Peyer's patch (tissue), 4 donors: ENCODE data around the gene ACOX1. TPM values are rescaled to one million over a fixed set of nuclear protein-coding genes. Genes with fewer than 3 reads are reported as not detected.

Experiments
- DNase-seq, 3 donors: peaks; one replicate each; pipeline ENCODE4 v3.0.0-alpha.2; 2017 to 2019
- H3K27ac ChIP-seq, 4 donors: fragments of 200-600 bp; sonication (generic); one replicate each; pipeline ENCODE4 v1.5.1; 2016 to 2019
- H3K27me3 ChIP-seq, 2 donors: fragments of 200-600 bp; sonication (generic); one replicate each; pipeline ENCODE4 v1.5.1; 2019
- H3K36me3 ChIP-seq, 3 donors: fragments of 200-600 bp; sonication (generic); one replicate each; pipeline ENCODE4 v1.5.1; 2016 to 2019
- H3K4me1 ChIP-seq, 4 donors: fragments of 200-600 bp; sonication (generic); one replicate each; pipeline ENCODE4 v1.5.1; 2016 to 2019
- H3K4me3 ChIP-seq, 4 donors: fragments of 200-600 bp; sonication (generic); 1 replicate in 3 of 4; 2 replicates in 1 of 4; pipeline ENCODE4 v1.5.1; 2016 to 2019; ENCODE audit warnings: mild to moderate bottlenecking in 1 of 4
- H3K9me3 ChIP-seq, 4 donors: fragments of 200-600 bp; sonication (generic); one replicate each; pipeline ENCODE4 v1.5.1; 2016 to 2019; ENCODE audit warnings: mild to moderate bottlenecking in 1 of 4
- POLR2A ChIP-seq, 2 donors: fragments of 450-650 bp; IDR thresholded peaks; one replicate each; pipeline ENCODE4 v1.5.1; 2017; ENCODE audit warnings: antibody characterized with exemption in 2 of 2, mild to moderate bottlenecking in 2 of 2, moderate library complexity in 2 of 2
- total RNA-seq, 4 donors: library from RNA; depleted of rRNA; stranded (reverse); fragments of >200 nt; gene quantifications; one replicate each; pipeline ENCODE4 v1.1.0, GENCODE V29; 2016
- TF ChIP-seq, protein P1 (sequence below), 6 experiments: fragments of 450-650 bp in 4 of 6; fragments of 200-600 bp in 2 of 6; sonication (generic) in 1 of 6; IDR thresholded peaks; one replicate each; pipeline ENCODE4 v1.5.1; 2017 to 2019; ENCODE audit warnings: antibody characterized with exemption in 6 of 6, mild to moderate bottlenecking in 3 of 6, moderate library complexity in 1 of 6

ACOX1 gene
- total RNA-seq, 4 donors from 2014 or later: 26.4 to 268 (median 193) TPM

DNA sequence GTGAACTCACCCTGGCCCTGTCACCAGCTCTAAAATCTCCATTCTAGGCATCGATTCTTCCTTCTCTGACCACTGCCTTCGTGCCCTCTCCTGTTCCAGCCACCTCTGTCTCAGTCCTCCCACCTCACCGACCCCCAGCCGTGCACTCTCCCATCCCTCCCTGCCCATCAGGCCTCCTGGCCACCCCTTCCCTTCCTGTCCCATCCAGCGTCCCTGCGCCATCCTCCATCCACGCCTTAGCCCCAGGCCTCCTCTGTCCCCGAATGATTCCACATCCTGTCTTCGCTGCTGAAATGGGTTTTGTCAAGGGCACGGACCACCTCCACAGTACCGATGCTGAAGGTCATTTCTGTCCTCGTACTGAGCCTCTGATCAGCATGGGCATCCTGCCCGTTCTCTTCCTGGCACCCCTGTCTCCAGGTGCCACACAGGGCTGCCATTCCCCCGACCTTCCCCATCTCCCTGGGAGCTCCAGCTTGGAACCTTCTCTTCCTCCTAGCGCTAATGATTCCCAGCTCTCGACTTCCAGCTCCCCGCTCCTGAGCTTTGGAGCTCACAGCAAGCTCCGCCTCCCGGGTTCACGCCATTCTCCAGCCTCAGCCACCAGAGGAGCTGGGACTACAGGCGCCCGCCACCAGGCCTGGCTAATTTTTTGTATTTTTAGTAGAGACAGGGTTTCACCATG, 84.8 kb downstream of the ACOX1 start:
- peak in 1 of 3 donors; percentile 43 for DNase-seq
- Histone ChIP-seq H3K4me3 (no peak overlapping the region), H3K27ac (no peak overlapping the region), H3K9me3 (no peaks in the 10 kb centered on the region), H3K27me3 (no peaks in the 10 kb centered on the region), H3K4me1 (peaks cover 2 to 37% (median 14%) of the 10 kb centered on the region in 4 donors), H3K36me3 (peaks cover 0 to 34% (median 0%) of the 10 kb centered on the region in 3 donors)
- TF ChIP-seq POLR2A (IDR thresholded peaks at IDR 0.05): no peak
- TF ChIP-seq, protein P1, sequence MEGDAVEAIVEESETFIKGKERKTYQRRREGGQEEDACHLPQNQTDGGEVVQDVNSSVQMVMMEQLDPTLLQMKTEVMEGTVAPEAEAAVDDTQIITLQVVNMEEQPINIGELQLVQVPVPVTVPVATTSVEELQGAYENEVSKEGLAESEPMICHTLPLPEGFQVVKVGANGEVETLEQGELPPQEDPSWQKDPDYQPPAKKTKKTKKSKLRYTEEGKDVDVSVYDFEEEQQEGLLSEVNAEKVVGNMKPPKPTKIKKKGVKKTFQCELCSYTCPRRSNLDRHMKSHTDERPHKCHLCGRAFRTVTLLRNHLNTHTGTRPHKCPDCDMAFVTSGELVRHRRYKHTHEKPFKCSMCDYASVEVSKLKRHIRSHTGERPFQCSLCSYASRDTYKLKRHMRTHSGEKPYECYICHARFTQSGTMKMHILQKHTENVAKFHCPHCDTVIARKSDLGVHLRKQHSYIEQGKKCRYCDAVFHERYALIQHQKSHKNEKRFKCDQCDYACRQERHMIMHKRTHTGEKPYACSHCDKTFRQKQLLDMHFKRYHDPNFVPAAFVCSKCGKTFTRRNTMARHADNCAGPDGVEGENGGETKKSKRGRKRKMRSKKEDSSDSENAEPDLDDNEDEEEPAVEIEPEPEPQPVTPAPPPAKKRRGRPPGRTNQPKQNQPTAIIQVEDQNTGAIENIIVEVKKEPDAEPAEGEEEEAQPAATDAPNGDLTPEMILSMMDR (IDR thresholded peaks at IDR 0.05): no peak

DNA sequence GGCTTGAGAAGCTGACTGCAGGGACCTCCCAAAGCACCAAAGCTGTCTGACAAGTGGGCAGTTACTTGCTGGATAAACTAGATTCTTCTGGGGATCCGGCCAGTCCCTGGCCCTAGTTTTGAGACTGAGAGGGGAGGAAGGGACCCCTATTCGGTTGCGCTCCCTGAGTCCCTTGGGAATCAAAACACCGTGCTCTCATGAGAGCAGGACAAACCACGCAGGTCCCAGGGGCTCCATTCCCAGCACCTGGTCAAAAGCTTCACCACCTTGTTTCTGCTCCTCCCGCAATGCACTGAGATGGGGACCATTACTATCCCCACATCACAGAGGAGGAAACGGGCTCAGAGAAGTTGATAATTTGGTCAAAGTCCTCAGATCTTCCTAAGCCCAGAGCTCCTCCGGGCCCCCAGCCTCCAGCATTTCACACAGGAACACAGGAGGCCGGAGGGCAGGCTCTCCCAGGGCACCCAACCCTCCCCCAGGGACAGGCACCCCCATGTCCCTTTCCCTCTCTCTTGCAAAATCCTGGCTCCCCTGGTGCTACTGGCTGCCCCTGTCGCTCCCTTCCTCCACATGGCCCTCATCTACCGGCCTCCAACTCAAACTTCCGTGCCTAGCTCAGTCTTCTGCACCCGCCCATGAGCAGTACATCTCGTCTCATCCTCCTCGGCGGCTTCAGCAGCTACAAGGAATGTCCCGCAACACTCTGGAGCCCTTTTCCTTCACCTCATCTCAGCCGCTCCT, 85.5 kb downstream of the ACOX1 start:
- H3K36me3 ChIP-seq: peaks cover 0 to 27% (median 0%) of the 10 kb centered on the region in 3 donors

DNA sequence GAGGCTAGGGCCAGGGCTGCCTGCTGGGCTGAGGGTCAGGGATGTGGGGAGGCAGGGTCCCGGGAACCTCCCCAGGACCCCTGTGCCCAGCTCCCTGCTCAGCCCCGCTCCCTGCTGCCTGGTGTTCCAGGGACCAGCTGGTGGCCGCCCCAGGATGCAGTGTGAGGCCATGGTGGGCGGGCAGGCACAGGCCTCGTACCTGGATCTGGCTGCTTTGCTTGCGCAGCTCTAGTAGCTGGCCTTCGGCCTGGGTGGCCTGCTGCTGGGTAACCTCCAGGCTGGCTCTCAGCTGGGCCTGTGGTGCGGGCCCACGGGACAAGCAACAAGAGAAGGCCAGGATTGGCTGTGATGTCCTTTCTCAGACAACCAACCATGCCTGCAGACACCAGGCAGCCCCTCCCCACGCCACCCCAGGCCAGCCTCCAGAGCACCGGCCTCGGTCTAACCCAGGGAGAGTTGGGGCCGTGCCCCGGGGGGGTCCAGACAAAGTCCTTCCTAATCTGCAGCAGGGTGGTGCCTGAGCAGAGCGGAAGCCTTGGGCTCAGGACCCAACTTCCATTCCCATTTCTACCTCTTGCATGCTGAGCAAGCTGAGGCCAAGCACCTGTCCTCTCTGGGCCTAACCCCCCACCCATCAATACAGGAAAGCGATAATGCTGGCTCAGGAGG, 86.3 kb downstream of the ACOX1 start:
- H3K36me3 ChIP-seq: peaks cover 0 to 19% (median 0%) of the 10 kb centered on the region in 3 donors
- H3K27me3 ChIP-seq: no peaks in the 10 kb centered on the region
- DNase-seq: peak in 1 of 3 donors; percentile 42
- H3K4me3 ChIP-seq: no peak overlapping the region
- H3K4me1 ChIP-seq: peaks cover 2 to 36% (median 14%) of the 10 kb centered on the region in 4 donors
- H3K9me3 ChIP-seq: no peaks in the 10 kb centered on the region
- no peak for TF ChIP-seq POLR2A (IDR thresholded peaks at IDR 0.05)
- TF ChIP-seq, protein P1 (IDR thresholded peaks at IDR 0.05): no peak
- H3K27ac ChIP-seq: no peak overlapping the region

More for the DNA sequence above, 85.5 kb downstream of the ACOX1 start:
- no peaks in the 10 kb centered on the region for H3K9me3 ChIP-seq
- H3K27ac ChIP-seq: no peak overlapping the region
- H3K4me1 ChIP-seq: peaks cover 2 to 37% (median 14%) of the 10 kb centered on the region in 4 donors
- H3K4me3 ChIP-seq: no peak overlapping the region
- DNase-seq: peak in 1 of 3 donors; percentile 43
- TF ChIP-seq, protein P1 (IDR thresholded peaks at IDR 0.05): no peak
- no peak for TF ChIP-seq POLR2A (IDR thresholded peaks at IDR 0.05)
- H3K27me3 ChIP-seq: no peaks in the 10 kb centered on the region

DNA sequence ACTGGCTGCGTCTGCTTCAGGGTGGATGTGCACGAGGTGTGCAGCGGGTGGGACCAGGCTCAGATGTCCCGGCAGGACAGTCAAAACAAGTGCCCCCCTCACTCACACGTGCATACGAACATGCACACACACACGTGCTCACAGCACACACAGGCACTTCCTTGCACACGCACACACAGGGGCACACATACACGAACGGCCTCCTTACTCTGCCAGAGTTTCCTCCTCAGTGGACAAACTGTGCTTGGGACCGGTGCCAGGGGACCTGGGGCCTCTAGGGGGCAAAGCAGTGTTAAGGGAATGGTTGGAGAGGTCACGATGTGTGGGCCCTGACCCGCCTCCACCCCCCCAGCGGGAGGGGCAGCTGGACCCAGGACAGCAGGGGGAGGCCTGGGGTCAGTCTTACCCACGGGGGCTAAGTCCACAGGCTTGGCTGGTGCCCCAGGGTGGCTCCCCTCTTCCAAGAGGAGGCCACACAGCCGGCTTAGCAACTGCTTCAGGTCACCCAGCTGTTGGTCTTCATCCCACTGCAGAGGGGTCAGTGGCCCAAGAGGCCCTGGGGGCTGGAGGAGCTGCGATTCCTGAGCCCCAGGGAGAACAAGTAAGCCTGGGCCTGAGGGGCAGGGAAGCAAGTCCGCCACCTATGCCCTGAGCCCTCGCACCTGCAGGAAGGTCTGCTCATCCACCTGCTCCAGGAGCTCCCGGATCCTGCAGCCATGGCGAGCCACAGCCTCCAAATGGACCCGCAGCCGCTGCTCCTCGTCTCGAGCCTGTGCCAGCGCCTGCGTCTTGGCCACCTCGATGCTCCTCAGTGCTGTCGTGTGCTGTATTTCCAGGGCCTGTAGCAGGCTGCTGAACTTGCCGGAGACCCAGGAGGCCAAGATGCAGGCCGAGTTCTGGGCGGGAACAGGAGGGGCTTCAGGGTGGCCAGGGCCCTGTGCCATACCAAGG, 87.1 kb downstream of the ACOX1 start:
- DNase-seq: peak in 1 of 3 donors; percentile 44
- Histone ChIP-seq H3K36me3 (peaks cover 0 to 19% (median 0%) of the 10 kb centered on the region in 3 donors), H3K27ac (no peak overlapping the region), H3K4me1 (peaks cover under 1 to 29% (median 13%) of the 10 kb centered on the region in 4 donors), H3K4me3 (no peak overlapping the region), H3K27me3 (no peaks in the 10 kb centered on the region), H3K9me3 (no peaks in the 10 kb centered on the region)
- TF ChIP-seq, protein P1 (IDR thresholded peaks at IDR 0.05): no peak
- no peak for TF ChIP-seq POLR2A (IDR thresholded peaks at IDR 0.05)

Other genes with a start within 250 kb of the ACOX1 start
- 10 to 100 TPM; 50.1 to 81.9 (median 64.1) TPM for gene GALK1, start 214.0 kb downstream of the ACOX1 start, total RNA-seq
- 100 to 1,000 TPM in 1 of 4 donors, 10 to 100 TPM in 3; 18.9 to 108 (median 30.6) TPM for gene UNK, start 194.4 kb downstream of the ACOX1 start, total RNA-seq
- 10 to 100 TPM in 3 of 4 donors, 1 to 10 TPM in 1; 8.4 to 45.4 (median 22.2) TPM for gene UNC13D, start 134.8 kb downstream of the ACOX1 start, total RNA-seq
- gene WBP2, start 123.8 kb downstream of the ACOX1 start, total RNA-seq: 10 to 100 TPM; 45.4 to 61.4 (median 53.7) TPM
- 10 to 100 TPM; 16.5 to 61.4 (median 45.7) TPM for gene TRIM47, start 100.6 kb downstream of the ACOX1 start, total RNA-seq
- 10 to 100 TPM; 14.0 to 22.7 (median 16.9) TPM for gene TRIM65, start 82.2 kb downstream of the ACOX1 start, total RNA-seq
- gene MRPL38, start 74.3 kb downstream of the ACOX1 start, total RNA-seq: 10 to 100 TPM; 61.1 to 95.7 (median 72.9) TPM
- gene FBF1, start 38.1 kb downstream of the ACOX1 start, total RNA-seq: 10 to 100 TPM in 3 of 4 donors, 1 to 10 TPM in 1; 7.2 to 47.0 (median 25.0) TPM
- gene TEN1, start 74 bp upstream of the ACOX1 start, total RNA-seq: 10 to 100 TPM in 3 of 4 donors, not detected in 1; 15.2 to 95.1 (median 27.9) TPM
- gene CDK3, start 21.7 kb upstream of the ACOX1 start, total RNA-seq: 10 to 100 TPM; 11.7 to 38.7 (median 23.5) TPM
- 10 to 100 TPM; 26.4 to 87.8 (median 55.0) TPM for gene EVPL, start 48.1 kb upstream of the ACOX1 start, total RNA-seq
- gene SRP68, start 93.4 kb upstream of the ACOX1 start, total RNA-seq: 10 to 100 TPM; 32.2 to 43.4 (median 32.6) TPM
- gene GALR2, start 95.6 kb upstream of the ACOX1 start, total RNA-seq: under 1 TPM in 1 of 4 donors, not detected in 3; 0.95 TPM
- gene ZACN, start 100.0 kb upstream of the ACOX1 start, total RNA-seq: not detected
- gene EXOC7, start 124.6 kb upstream of the ACOX1 start, total RNA-seq: 100 to 1,000 TPM; 113 to 160 (median 134) TPM
- not detected for gene FOXJ1, start 162.1 kb upstream of the ACOX1 start, total RNA-seq